K562 (cell line): ENCODE results near the gene CSDE1. TPM values are rescaled to one million over a fixed set of nuclear protein-coding genes. Genes with fewer than 3 reads are reported as not detected.

ENCODE experiments used
- ATAC-seq: fragments of 200-7000 bp; cut with Tn5 transposase; 3 replicates; pipeline ENCODE4 v1.9.1; 2020; ENCODE audit warnings: moderate library complexity
- BruUV-seq: library from RNA; stranded (reverse); fragments of 400-500 nt; replicated peaks from 2 replicates; lab custom pipeline; 2021; lab: Mats Ljungman, UMichigan
- CTCF ChIA-PET: fragments of 300-600 bp; formaldehyde crosslinking; extraction: SDS; loops from one replicate; lab custom pipeline; 2021; ENCODE audit warnings: low intra/inter-chr PET ratio; lab: Yijun Ruan, JAX
- POLR2A ChIA-PET: fragments of 300-600, 350-650 bp; sonication (Branson Sonifier 250); formaldehyde crosslinking; extraction: SDS; loops from one replicate; lab custom pipeline; 2021; ENCODE audit warnings: antibody characterized with exemption, inconsistent platforms; lab: Yijun Ruan, JAX
- DNase-seq, 4 experiments: peaks; one replicate each; pipeline versions ENCODE4 v3.0.0 to v3.0.0-alpha.2; 2011 to 2018; ENCODE audit warnings: low spot score in 3 of 4, mixed read lengths in 3 of 4; ENCODE audit errors: extremely low read depth in 1 of 4
- FAIRE-seq: peaks from 2 replicates; lab custom pipeline; 2011; peaks lifted over from hg19 to GRCh38; lab: Jason Lieb, UNC
- H2AFZ ChIP-seq: 2 replicates; pipeline ENCODE4 v1.6.0; 2011; ENCODE audit warnings: low read depth, low read length, control low read depth, inconsistent platforms
- H3K27ac ChIP-seq: fragments of 200-600 bp; 3 replicates; pipeline ENCODE4 v1.8.0; 2011; ENCODE audit warnings: low read depth, mild to moderate bottlenecking, control low read depth, inconsistent platforms, low read length, moderate library complexity, mixed read lengths; ENCODE audit errors: extremely low read depth
- H3K27me3 ChIP-seq, 2 experiments: fragments of 300-600 bp in 1 of 2; 2 replicates in 1 of 2; 3 replicates in 1 of 2; pipeline versions ENCODE4 v1.6.0 to v1.8.0; 2011; ENCODE audit warnings: inconsistent platforms in 2 of 2, low read length in 2 of 2, mild to moderate bottlenecking in 1 of 2, mixed read lengths in 1 of 2, moderate library complexity in 1 of 2; ENCODE audit not compliant: control insufficient read depth in 2 of 2, insufficient read depth in 2 of 2
- H3K36me3 ChIP-seq: fragments of 300-600 bp; 3 replicates; pipeline ENCODE4 v1.8.0; 2011; ENCODE audit warnings: mild to moderate bottlenecking, low read length, inconsistent platforms; ENCODE audit not compliant: control insufficient read depth, insufficient read depth
- H3K4me1 ChIP-seq, 2 experiments: fragments of 200-600 bp in 1 of 2; replicated peaks in 1 of 2; 2 replicates in 1 of 2; 3 replicates in 1 of 2; pipeline versions ENCODE4 v1.5.1 to v1.8.0; 2011; ENCODE audit warnings: inconsistent platforms in 2 of 2, low read length in 2 of 2, mild to moderate bottlenecking in 1 of 2, mixed read lengths in 1 of 2, moderate library complexity in 1 of 2; ENCODE audit not compliant: control insufficient read depth in 2 of 2, insufficient read depth in 2 of 2
- H3K4me2 ChIP-seq: 2 replicates; pipeline ENCODE4 v1.6.1; 2011; ENCODE audit warnings: low read length, control low read depth, inconsistent platforms, mixed read lengths; ENCODE audit not compliant: insufficient read depth
- H3K4me3 ChIP-seq: fragments of 200-600 bp; sonication (generic), shearing (Covaris generic); 2 replicates; pipeline ENCODE4 v1.5.1; 2016; ENCODE audit warnings: control low read depth, inconsistent platforms
- H3K79me2 ChIP-seq: fragments of 200-600 bp; 3 replicates; pipeline ENCODE4 v1.8.0; 2011; ENCODE audit warnings: low read length, inconsistent platforms; ENCODE audit not compliant: control insufficient read depth, insufficient read depth
- H3K9ac ChIP-seq, 2 experiments: 2 replicates each; pipeline versions ENCODE4 v1.6.0 to v1.6.1; 2011; ENCODE audit warnings: low read depth in 2 of 2, low read length in 2 of 2, control low read depth in 1 of 2, inconsistent platforms in 1 of 2, mild to moderate bottlenecking in 1 of 2, mixed read lengths in 1 of 2; ENCODE audit not compliant: insufficient read depth in 1 of 2
- H3K9me1 ChIP-seq: one replicate; pipeline ENCODE4 v1.6.0; 2011; ENCODE audit warnings: inconsistent platforms, mild to moderate bottlenecking, low read length, moderate library complexity; ENCODE audit not compliant: control insufficient read depth, insufficient read depth
- H3K9me3 ChIP-seq: replicated peaks from 2 replicates; pipeline ENCODE4 v1.5.1; 2011; ENCODE audit warnings: low read depth, low read length, inconsistent platforms; ENCODE audit not compliant: control insufficient read depth, insufficient read depth
- H4K20me1 ChIP-seq: replicated peaks from 2 replicates; pipeline ENCODE4 v1.6.1; 2011; ENCODE audit warnings: low read length, inconsistent platforms, mixed read lengths; ENCODE audit not compliant: control insufficient read depth, insufficient read depth
- WGBS: fragments of 100-300 bp; shearing (Covaris generic); methylation state at CpG from one replicate; pipeline ENCODE4 v1.1.6; 2016; ENCODE audit warnings: low coverage, mixed read lengths; ENCODE audit not compliant: insufficient coverage; ENCODE audit errors: missing lambda C conversion rate; 5-methylcytosine and 5-hydroxymethylcytosine counted together
- in situ Hi-C: fragments of 300-500 bp; cut with MboI; formaldehyde crosslinking; loops from 4 replicates; pipeline ENCODE4 v1.15.0; 2018; ENCODE audit warnings: inconsistent platforms, mixed read lengths
- intact Hi-C: fragments of 100-400 bp; cut with micrococcal nuclease; formaldehyde crosslinking; loops from 2 replicates; pipeline ENCODE4 v1.14.2; 2022
- polyA plus RNA-seq, 8 experiments: library from polyadenylated mRNA; depleted of rRNA in 4 of 8; stranded (reverse) in 5 of 8; unstranded in 3 of 8; fragments of >200 nt; fragmentation: Nextera tagmentation in 2 of 8; fragmentation: Illumina TruSeq in 1 of 8; extraction: Ambion mirVana in 2 of 8; extraction: Trizol in 1 of 8; gene quantifications; 2 replicates each; pipeline versions ENCODE4 v1.2.1 to v1.2.3, GENCODE V29; 2011 to 2014; ENCODE audit warnings: inconsistent platforms in 1 of 8, missing spikeins in 1 of 8
- total RNA-seq, 7 experiments: library from RNA; depleted of rRNA in 6 of 7; stranded (reverse); fragments of >200 nt in 6 of 7; fragmentation: Illumina TruSeq in 2 of 7; extraction: Trizol in 2 of 7; gene quantifications; 2 replicates each; pipeline versions ENCODE4 v1.2.1 to v1.2.3, GENCODE V29; 2011 to 2021; ENCODE audit warnings: low replicate concordance in 1 of 7
- TF ChIP-seq, protein P1 (sequence below), 3 experiments: fragments of 200-800 bp in 1 of 3; fragments of 250-450 bp in 1 of 3; fragments of 450-650 bp in 1 of 3; sonication (Bioruptor Pico) in 1 of 3; sonication (Bioruptor generic) in 1 of 3; formaldehyde crosslinking in 1 of 3; IDR thresholded peaks; 2 replicates each; pipeline versions ENCODE4 v1.6.1 to v1.8.0; 2016 to 2022; ENCODE audit warnings: mild to moderate bottlenecking in 2 of 3, missing genetic modification characterization in 2 of 3, missing compliant biosample characterization in 1 of 3, moderate library complexity in 1 of 3
- TF ChIP-seq, protein P2 (sequence below): fragments of 250-450 bp; sonication (Bioruptor Pico); IDR thresholded peaks from 2 replicates; pipeline ENCODE4 v1.8.0; 2021; ENCODE audit warnings: borderline replicate concordance, mild to moderate bottlenecking, moderate library complexity; ENCODE audit not compliant: poor library complexity, severe bottlenecking

Gene CSDE1
- total and polyA plus RNA-seq, 9 of the 15 experiments (the other 6 are each of a cell fraction or from before 2014, with no cell fraction given) = 174 to 538 (median 403) TPM

DNA sequence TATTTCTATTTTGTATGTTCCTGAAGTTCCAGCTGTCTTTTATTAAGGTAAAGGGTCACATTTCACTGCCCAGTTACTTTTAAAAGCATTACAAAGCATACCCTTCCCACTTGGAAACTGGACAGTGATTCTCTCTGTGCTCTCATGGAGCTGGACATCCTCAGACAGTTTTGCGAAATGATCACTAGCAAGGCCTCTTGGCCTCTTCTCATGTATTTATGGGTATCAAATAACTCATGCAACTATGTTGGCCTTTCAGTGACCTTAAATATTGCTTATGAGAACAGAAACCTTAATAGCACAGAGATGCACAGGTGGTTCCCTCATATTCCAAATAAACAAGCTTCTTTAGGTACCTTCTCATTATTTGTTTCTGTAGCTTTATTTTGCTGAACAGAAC is 54.5 kb downstream of the CSDE1 start:
- 83% methylated on average over 1 of the region's 1 CpG for WGBS

More for the DNA sequence above, 54.5 kb downstream of the CSDE1 start:
- Histone ChIP-seq H3K27me3 (peaks cover 6 to 8% of the 10 kb centered on the region in 2 experiments; a peak in 3 of 5 replicates), H4K20me1 (no peaks in the 10 kb centered on the region)
- POLR2A ChIA-PET = interaction anchor here (0.6 to 2.3 kb wide), 4 partner anchors 9 to 193 kb away, joined by 3 to 9 read pairs (median 3); no protein-coding TSS in a partner anchor
- TF ChIP-seq, protein P1, sequence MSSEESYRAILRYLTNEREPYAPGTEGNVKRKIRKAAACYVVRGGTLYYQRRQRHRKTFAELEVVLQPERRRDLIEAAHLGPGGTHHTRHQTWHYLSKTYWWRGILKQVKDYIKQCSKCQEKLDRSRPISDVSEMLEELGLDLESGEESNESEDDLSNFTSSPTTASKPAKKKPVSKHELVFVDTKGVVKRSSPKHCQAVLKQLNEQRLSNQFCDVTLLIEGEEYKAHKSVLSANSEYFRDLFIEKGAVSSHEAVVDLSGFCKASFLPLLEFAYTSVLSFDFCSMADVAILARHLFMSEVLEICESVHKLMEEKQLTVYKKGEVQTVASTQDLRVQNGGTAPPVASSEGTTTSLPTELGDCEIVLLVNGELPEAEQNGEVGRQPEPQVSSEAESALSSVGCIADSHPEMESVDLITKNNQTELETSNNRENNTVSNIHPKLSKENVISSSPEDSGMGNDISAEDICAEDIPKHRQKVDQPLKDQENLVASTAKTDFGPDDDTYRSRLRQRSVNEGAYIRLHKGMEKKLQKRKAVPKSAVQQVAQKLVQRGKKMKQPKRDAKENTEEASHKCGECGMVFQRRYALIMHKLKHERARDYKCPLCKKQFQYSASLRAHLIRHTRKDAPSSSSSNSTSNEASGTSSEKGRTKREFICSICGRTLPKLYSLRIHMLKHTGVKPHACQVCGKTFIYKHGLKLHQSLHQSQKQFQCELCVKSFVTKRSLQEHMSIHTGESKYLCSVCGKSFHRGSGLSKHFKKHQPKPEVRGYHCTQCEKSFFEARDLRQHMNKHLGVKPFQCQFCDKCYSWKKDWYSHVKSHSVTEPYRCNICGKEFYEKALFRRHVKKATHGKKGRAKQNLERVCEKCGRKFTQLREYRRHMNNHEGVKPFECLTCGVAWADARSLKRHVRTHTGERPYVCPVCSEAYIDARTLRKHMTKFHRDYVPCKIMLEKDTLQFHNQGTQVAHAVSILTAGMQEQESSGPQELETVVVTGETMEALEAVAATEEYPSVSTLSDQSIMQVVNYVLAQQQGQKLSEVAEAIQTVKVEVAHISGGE (CRISPR knock-in tag; IDR thresholded peaks at IDR 0.05) = peak in 1 of 3 experiments; percentile 14; a peak in 1 of 6 replicates
- TF ChIP-seq, protein P2, sequence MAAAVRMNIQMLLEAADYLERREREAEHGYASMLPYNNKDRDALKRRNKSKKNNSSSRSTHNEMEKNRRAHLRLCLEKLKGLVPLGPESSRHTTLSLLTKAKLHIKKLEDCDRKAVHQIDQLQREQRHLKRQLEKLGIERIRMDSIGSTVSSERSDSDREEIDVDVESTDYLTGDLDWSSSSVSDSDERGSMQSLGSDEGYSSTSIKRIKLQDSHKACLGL (CRISPR knock-in tag) = no peak
- TF ChIP-seq, all 486 proteins: peak for 1
- Histone ChIP-seq H3K4me3 (no peak overlapping the region), H3K27ac (no peak overlapping the region), H3K9me1 (no peaks in the 10 kb centered on the region), H3K9me3 (no peaks in the 10 kb centered on the region), H3K9ac (no peak overlapping the region), H3K79me2 (no peaks in the 10 kb centered on the region), H3K4me1 (no peaks in the 10 kb centered on the region), H3K4me2 (no peak overlapping the region), H2AFZ (no peak overlapping the region), H3K36me3 (peaks cover 25% of the 10 kb centered on the region)
- no peak for FAIRE-seq
- CTCF ChIA-PET = no interaction called here
- ATAC-seq = peak; percentile 19; the same call in 2 of the 3 replicates
- in situ Hi-C loops = no loop called here
- DNase-seq = no peak
- intact Hi-C loops = no loop called here
- BruUV-seq = no TSS peak
